GM19463 (cell line): Measurements from ENCODE around the gene NFATC3.

Experiments used
- ATAC-seq: cut with Tn5 transposase; IDR thresholded peaks from one replicate; pipeline ENCODE4 v1.9.1; 2021; ENCODE audit warnings: mild to moderate bottlenecking, moderate library complexity; ENCODE audit not compliant: unreplicated experiment

The NFATC3 gene

DNA sequence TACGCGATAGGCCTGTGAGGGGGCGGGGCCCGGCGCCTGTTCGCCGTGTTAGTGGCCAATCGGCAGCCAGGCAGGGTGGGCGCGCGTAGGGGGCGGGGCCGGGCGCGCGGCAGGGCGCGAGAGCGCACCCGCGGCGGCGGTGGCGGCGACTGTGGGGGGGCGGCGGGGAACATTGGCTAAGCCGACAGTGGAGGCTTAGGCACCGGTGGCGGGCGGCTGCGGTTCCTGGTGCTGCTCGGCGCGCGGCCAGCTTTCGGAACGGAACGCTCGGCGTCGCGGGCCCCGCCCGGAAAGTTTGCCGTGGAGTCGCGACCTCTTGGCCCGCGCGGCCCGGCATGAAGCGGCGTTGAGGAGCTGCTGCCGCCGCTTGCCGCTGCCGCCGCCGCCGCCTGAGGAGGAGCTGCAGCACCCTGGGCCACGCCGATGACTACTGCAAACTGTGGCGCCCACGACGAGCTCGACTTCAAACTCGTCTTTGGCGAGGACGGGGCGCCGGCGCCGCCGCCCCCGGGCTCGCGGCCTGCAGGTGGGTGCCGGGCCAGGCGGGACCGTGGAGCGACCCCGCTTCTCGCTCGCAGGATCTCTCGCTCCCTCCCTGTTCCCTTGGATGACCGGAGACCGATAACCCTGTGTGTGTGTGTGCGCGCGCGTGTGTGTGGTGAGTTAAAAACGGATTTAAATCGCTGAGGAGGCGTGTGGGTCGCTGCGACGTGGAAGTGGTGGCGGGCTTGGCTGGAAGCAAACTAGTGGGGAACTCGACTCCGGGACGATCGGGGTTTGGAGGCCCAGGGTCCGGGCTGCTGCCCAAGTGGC is at the start of gene NFATC3:
Gene NFATC3, plus strand, starts transcription at position 112 of the 813 bp plus-strand sequence. Its CDS starts 312 bp downstream, at position 424.
- peak; percentile 50 for ATAC-seq

DNA sequence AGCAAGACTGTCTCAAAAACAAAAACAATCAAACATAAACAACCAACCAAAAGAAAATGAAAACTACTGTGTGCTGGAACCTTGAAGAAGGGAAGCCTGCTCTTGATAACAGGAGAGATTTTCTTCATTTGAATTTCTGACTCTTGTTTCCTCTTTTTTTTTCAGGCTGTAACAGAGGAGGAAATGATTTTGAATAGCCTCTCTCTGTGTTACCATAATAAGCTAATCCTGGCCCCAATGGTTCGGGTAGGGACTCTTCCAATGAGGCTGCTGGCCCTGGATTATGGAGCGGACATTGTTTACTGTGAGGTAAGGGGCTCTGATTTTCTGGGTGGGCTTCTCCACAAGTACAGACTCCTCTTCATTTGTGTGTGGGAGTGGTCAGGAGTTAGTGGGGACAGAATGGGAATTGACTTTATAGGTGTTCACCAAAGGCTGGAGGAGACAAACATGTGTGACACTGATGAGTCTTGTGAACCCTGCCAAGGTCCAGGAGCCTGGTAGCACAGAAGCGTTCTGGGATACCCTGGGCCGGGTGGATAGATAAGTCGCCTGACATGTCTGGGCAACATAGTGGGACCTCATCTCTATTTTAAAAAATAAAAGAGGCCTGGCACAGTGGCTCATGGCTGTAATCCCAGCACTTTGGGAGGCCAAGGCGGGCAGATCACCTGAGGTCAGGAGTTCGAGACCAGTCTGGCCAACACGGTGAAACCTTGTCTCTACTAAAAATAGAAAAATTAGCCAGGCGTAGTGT is 47.2 kb upstream of the NFATC3 start:
- ATAC-seq: no peak

GRCh38 chr16:68040506-68041288 is 44.5 kb upstream of the NFATC3 start:
- no peak for ATAC-seq

DNA sequence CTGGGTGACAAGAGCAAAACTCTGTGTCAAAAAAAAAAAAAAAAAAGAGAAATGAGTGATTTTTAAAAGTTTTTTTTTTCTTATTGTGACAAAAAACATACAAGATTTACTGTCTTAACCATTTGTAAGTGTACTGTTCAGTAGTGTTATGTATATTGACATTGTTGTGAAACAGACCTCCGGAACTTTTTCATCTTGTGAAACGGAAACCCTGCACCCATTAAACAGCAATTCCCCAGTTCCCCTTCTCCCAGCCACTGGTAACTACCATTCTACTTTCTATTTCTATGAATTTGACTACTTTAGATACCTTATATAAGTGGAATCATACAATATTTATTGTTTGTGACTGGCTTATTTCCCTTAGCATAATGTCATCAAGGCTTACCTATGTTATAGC is 43.4 kb upstream of the NFATC3 start:
- no peak for ATAC-seq

DNA sequence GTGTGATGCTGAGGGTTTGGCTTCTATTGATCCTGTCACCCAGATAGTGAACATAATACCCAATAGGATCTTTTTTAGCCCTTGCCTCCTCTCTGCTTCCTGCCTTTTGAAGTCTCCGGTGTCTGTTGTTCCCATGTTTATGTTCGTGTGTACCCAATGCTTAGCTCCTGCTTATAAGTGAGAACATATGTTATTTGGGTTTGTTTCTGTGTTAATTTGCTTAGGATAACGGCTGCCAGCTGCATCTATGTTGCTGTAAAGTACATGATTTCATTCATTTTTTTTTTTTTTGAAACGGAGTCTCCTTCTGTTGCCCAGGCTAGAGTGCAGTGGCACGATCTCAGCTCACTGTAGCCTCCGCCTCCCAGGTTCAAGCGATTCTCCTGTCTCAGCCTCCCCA is 39.1 kb upstream of the NFATC3 start:
- ATAC-seq: no peak

DNA sequence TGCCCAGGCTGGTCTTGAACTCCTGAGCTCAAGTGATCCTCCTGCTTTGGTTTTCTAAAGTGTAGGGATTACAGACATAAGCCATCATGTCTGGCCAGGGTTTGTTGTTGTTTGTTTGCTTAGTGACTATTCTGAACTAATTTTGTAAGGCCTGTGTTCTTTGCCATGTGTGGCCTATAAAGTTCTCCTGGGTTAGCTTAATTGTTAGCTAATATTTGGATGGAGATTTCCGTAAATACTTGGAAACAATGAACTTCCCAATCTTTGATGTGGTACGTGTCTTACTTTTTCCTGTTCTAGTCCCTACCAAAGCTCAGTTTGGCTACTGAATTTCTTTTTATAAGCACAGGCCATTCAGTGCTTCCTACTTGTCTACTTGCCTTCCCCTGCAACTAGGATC is 37.2 kb upstream of the NFATC3 start:
- no peak for ATAC-seq

DNA sequence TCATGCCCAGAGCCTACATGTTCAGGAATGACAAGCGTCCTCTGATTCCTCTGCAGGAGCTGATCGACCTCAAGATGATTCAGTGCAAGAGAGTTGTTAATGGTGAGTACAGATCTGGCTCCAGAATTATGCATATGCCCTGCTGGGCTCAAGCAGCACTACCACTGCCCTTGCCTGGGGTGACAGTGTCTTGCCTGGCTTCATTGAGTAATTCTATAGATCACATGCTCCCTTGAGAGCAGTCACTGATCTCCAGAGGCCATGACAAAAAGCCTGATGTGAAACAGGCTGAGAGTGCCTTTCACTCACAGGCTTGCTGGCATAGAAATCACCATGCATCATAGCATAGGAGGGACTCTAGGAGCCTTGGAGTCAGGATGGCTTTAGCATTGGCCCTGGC is 35.7 kb upstream of the NFATC3 start:
- no peak for ATAC-seq

DNA sequence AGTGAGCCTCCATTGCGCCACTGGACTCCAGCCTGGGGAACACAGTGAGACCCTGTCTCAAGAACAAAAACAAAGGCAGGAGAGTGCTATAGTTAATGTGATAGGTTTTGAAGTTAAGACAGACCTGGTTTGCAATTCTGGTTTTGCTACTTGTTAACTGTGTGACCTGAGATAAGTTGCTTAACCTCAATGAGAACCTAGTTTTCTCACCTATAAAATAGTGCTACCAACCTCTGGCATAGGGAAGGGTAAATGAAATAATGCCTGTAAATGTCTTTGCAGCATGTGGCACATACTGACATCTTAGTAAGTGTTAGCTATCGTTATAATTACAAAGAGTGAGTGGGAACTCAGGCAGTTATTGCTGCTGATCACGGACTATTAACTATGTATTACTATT is 29.8 kb upstream of the NFATC3 start:
- ATAC-seq: no peak

- no peak for ATAC-seq
Observed at GRCh38 chr16:68059804-68060203, 25.4 kb upstream of the NFATC3 start.

DNA sequence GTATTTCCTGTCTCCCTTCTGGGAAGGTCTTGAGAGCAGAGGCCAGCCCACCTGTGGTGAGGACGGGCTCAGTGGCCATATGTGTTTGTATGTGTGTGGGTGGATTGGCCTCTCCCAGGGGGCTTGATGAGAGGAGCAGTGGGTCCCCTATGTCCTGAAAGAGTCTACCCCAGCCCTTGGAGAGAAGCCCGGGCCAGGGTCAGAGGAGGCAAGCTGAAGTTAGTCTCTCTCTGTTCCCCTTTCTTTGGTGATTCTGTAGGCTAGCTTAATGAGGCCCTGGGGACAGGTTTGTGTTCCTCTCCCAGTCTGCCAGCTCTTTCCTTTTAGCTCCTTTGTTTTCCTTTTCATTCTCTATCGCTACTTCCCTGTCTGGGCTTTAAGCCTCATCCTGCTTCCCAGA is 23.8 kb upstream of the NFATC3 start:
- ATAC-seq: no peak

DNA sequence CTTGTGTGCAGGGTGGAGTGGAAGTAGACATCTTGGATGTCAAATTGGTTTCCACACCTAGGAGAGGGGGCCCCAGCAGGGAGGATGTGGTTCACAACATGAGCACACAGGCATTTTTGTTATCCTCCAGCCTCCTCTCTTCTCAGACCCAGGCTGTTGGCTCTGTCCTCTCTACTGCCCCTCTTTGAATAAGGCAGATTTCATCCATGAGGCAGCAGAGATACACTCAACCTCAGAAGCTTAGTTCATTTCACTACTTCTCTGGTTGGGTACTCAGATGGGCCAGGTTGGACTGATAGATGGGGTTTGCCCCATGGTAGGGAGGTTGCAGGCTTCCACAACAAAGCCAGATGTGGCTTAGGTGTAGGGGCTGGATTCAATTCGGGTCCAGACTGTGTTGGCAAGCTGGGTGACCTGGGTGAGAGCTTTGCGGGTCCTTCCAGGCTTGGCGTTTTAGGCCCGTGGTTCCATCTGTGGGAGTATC is 22.2 kb upstream of the NFATC3 start:
- ATAC-seq: no peak

DNA sequence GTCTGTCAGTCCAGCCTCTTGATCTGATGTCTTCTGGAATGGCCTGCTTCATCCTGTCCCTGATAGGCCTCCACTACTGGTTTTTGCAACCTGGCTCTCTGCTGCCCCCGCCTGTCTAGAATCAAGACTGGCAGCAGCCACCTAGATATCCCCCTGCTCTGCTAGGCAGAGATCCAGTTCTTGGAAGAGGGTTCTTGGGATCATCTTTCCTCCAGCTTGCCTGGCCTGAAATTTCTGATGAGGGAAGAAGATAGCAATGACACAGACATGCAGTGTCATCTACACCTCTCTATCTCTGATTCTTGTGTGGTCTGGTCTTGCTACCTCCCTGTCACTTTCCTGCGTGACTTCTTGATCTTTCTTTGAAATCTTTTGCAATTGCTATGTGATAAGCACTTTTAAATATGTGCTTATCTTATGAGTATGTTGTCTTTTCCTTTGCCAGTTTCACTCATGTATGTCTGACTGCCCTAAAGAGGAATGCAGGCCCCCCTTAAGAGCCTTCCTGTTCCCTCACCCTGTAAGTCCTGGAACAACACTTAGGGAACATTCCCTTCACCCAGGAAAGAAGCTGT is 20.3 kb upstream of the NFATC3 start:
- ATAC-seq: no peak

DNA sequence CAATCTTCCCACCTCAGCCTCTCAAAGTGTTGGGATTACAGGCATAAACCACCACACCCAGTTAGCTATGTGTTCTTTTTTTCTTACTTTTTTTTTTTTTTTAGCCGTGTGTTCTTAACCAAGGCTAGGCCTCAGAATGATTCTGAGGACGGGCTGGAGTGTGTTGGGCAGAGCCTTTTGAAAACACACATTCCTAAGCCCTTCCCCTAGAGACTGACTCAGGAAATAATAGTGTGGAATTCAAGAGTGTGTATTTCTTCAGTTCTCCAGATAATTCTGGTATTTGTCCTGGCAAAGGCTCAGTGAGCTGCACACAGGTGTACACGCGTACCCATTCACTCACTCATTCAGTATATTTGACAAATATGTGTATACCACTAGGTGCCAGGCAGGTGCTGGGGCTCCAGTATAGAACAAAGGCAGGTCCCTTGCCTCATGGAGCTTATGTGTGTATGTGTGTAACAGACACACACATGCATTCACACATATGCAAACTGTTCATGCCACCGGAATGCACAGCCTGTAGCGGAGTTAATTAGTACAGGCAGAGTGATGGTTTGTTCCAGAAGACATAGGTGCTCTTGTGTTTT is 19.4 kb upstream of the NFATC3 start:
- ATAC-seq: no peak

DNA sequence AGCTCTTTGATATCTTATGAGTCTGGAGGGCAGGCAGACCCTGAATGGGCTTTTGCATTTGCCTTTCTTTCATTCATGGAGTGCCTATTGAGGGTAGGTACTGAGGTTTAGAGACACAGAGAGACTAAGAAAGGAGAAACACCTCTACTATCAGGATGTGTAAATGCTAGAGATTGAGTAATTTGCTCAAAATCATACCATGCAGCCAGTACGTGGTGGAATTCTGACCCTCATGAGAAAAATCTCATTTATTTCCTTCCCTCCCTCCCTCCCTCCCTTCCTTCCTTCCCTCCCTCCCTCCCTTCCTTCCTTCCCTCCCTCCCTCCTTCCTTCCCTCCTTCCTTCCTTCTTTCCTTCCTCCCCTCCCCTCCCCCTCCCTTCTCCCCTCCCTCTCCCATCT is 18.4 kb upstream of the NFATC3 start:
- ATAC-seq: no peak

DNA sequence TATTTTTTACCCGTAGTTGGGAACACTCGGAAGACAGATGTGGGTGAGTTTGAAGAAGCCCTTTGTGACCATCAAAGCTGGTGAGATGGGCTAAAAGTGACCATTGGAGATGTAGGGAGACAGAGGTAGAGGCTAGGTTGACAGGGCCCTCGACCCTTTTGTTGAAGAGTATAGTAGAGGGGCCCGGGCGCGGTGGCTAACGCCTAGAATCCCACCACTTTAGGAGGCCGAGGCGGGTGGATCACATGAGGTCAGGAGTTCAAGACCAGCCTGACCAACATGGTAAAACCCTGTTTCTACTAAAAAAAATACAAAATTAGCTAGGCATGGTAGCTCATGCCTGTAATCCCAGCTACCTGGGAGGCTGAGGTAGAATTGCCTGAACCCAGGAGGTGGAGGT is 16.2 kb upstream of the NFATC3 start:
- no peak for ATAC-seq

DNA sequence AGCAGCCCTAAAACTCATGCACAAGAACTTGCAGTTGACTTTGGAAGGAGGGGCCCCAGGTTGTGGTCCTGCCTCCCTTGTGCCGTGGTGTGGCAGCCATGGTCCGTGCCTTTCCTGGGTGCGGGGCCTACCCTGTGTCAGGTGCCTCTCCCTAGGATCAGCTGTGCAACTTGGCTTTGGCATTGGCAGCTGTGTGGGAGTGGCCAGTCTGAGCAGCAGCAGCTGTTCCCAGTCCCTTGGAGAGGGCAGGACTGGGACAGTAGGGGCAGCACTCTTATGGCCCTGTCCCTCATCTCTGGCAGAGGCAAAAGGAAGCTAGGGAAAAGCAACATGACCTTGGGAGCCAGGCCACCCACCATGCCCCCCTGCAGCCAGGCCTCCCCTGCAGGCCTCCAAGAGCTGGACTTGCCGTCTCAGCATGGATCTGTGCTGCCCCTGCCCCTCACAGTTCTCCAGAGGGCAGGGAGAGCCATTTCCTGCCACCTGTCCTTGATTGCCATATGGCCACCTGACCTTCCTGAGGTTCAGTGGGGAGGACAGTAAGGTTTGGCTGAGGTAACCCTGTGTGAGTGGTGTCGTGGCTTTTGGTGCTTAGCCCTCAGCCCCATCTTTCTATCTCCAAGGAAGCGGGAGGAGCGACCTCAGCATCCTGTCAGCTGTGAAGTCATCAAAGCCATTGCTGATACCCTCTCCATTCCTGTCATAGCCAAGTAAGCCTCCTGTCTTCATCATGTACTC is 15.5 kb upstream of the NFATC3 start:
- no peak for ATAC-seq

GRCh38 chr16:68070249-68070730 is 14.9 kb upstream of the NFATC3 start:
- no peak for ATAC-seq

- ATAC-seq: no peak
Observed at GRCh38 chr16:68070806-68071517, 14.2 kb upstream of the NFATC3 start.

GRCh38 chr16:68071518-68071901 is 13.7 kb upstream of the NFATC3 start:
- ATAC-seq: no peak
